OCI-LY1 (cell line): Measurements from ENCODE around the gene SEMA3F.

Source experiments
- CTCF ChIP-seq: fragments of 200-600 bp; sonication (generic), shearing (Covaris generic); IDR thresholded peaks from 2 replicates; pipeline ENCODE4 v1.5.1; 2017; ENCODE audit warnings: mild to moderate bottlenecking, antibody characterized with exemption, low read length, moderate library complexity, mixed read lengths
- EZH2 ChIP-seq: fragments of 200-600 bp; sonication (generic), shearing (Covaris generic); IDR thresholded peaks from 2 replicates; pipeline ENCODE4 v1.8.0; 2017; ENCODE audit warnings: borderline replicate concordance, mixed run types, mild to moderate bottlenecking, antibody characterized with exemption, low read length, moderate library complexity, mixed read lengths

- no peak for TF ChIP-seq CTCF
- TF ChIP-seq EZH2: no peak
Measured at GRCh38 chr3:50169858-50170257, 14.7 kb downstream of the SEMA3F start.
